ENCODE measurements around the gene AIFM3. TPM values are rescaled to one million over a fixed set of nuclear protein-coding genes. Genes with fewer than 3 reads are reported as not detected.

AIFM3 gene
- total RNA-seq, 1 donor from 2014 or later = 0.99 TPM

DNA sequence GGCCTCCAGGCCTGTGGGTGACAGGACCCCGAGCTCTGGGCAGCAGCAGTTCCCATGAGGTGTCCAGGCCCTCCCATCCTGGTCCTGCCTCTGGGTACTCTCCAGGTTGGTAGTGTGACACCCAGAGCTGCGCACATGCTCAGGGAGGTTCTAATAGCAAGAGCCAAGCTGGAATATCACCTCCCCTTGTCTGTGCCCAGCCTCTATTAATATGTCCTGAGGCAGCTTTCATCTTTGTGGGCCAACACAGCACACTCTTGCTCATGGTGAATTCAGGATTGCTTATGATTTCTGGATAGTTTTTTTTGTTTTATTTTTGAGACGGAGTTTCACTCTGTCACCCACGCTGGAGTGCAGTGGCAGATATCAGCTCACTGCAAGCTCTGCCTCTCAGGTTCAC, 51.3 kb downstream of the AIFM3 start:
- TF ChIP-seq, protein P1, sequence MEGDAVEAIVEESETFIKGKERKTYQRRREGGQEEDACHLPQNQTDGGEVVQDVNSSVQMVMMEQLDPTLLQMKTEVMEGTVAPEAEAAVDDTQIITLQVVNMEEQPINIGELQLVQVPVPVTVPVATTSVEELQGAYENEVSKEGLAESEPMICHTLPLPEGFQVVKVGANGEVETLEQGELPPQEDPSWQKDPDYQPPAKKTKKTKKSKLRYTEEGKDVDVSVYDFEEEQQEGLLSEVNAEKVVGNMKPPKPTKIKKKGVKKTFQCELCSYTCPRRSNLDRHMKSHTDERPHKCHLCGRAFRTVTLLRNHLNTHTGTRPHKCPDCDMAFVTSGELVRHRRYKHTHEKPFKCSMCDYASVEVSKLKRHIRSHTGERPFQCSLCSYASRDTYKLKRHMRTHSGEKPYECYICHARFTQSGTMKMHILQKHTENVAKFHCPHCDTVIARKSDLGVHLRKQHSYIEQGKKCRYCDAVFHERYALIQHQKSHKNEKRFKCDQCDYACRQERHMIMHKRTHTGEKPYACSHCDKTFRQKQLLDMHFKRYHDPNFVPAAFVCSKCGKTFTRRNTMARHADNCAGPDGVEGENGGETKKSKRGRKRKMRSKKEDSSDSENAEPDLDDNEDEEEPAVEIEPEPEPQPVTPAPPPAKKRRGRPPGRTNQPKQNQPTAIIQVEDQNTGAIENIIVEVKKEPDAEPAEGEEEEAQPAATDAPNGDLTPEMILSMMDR (IDR thresholded peaks at IDR 0.05) = no peak
- Mint-ChIP-seq H3K9me3 (ENCODE audit: unreplicated experiment) (no peaks in the 10 kb centered on the region), H3K27me3 (ENCODE audit: unreplicated experiment) (no peaks in the 10 kb centered on the region), H3K36me3 (ENCODE audit: unreplicated experiment) (no peaks in the 10 kb centered on the region), H3K27ac (ENCODE audit: unreplicated experiment) (no peak overlapping the region), H3K4me3 (ENCODE audit: unreplicated experiment) (no peak overlapping the region), H3K4me1 (ENCODE audit: unreplicated experiment) (peaks cover 31% of the 10 kb centered on the region)
- no peak for DNase-seq (ENCODE audit: extremely low spot score, unreplicated experiment)

DNA sequence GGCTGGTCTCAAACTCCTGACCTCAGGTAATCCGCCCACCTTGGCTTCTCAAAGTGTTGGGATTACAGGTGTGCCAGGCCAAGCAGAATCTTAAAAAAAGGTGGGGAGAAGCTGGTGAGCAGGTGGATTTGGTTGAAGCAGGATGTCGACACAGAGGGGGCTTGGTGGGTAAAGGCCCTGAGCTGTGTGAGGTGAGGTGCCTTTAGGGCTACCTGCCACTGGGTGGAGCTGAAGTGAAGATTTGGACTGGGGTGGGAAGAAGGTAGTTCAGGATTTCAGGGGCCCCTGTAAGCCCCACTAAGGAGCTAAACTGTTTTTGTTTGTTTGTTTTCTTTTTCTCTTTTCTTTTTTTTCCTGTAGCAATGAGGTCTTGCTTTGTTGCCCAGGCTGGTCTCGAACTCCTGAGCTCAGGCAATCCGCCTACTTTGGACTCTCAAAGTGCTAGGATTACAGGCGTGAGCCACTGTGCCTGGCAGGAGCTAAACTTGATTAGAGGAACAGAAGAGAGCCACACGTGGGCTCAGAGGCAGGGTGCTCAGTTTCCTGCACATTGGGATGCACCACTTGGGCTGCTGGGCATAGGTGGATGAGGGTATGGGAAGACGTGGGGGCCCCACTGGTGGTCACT, 53.9 kb downstream of the AIFM3 start:
- H3K4me3 Mint-ChIP-seq (ENCODE audit: unreplicated experiment) = no peak overlapping the region
- H3K9me3 Mint-ChIP-seq (ENCODE audit: unreplicated experiment) = no peaks in the 10 kb centered on the region
- H3K36me3 Mint-ChIP-seq (ENCODE audit: unreplicated experiment) = no peaks in the 10 kb centered on the region
- DNase-seq (ENCODE audit: extremely low spot score, unreplicated experiment) = no peak
- H3K4me1 Mint-ChIP-seq (ENCODE audit: unreplicated experiment) = peaks cover 9% of the 10 kb centered on the region
- H3K27ac Mint-ChIP-seq (ENCODE audit: unreplicated experiment) = no peak overlapping the region
- TF ChIP-seq, protein P1 (IDR thresholded peaks at IDR 0.05) = peak; percentile 49
- no peaks in the 10 kb centered on the region for H3K27me3 Mint-ChIP-seq (ENCODE audit: unreplicated experiment)

DNA sequence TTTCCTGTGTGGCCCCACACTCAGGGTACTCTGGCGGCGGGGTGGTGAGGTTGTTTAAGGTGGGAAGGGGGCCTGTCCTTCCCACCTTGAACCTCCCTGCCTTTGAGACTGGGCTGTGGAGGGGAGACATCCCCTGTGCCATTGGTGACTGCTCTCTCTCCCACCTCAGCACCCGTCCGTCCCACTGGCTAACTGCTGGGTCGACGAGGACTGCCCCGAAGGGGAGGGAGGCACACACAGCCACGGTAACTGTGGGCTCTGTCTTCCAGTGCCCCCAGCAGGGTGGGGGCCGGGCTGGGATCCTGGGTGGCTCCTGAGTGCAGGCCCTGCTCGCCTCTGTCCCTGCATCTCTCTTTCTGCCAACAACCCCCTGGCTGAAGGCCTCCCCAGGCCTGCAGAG, 55.5 kb downstream of the AIFM3 start:
- Mint-ChIP-seq H3K9me3 (ENCODE audit: unreplicated experiment) (no peaks in the 10 kb centered on the region), H3K27ac (ENCODE audit: unreplicated experiment) (no peak overlapping the region), H3K27me3 (ENCODE audit: unreplicated experiment) (no peaks in the 10 kb centered on the region), H3K4me1 (ENCODE audit: unreplicated experiment) (peaks cover 8% of the 10 kb centered on the region), H3K36me3 (ENCODE audit: unreplicated experiment) (no peaks in the 10 kb centered on the region), H3K4me3 (ENCODE audit: unreplicated experiment) (no peak overlapping the region)
- no peak for DNase-seq (ENCODE audit: extremely low spot score, unreplicated experiment)
- TF ChIP-seq, protein P1 (IDR thresholded peaks at IDR 0.05) = no peak

DNA sequence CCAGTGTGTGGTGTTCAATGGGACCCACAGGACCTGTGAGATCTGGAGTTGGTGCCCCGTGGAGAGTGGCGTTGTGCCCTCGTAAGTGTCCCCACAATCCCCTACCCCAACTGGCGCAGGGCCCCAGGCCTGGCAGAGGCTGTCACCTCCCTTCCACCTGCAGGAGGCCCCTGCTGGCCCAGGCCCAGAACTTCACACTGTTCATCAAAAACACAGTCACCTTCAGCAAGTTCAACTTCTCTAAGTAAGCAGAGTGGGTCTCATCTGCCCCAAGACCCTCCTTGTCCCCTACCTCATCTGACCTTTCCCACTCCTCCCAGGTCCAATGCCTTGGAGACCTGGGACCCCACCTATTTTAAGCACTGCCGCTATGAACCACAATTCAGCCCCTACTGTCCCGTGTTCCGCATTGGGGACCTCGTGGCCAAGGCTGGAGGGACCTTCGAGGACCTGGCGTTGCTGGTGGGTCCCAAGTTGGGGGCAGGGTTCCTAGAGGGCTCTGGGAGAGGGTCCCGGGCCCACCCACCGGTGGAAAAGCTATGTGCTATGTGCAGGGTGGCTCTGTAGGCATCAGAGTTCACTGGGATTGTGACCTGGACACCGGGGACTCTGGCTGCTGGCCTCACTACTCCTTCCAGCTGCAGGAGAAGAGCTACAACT, 56.0 kb downstream of the AIFM3 start:
- no peaks in the 10 kb centered on the region for H3K9me3 Mint-ChIP-seq (ENCODE audit: unreplicated experiment)
- no peak overlapping the region for H3K27ac Mint-ChIP-seq (ENCODE audit: unreplicated experiment)
- peaks cover 12% of the 10 kb centered on the region for H3K4me1 Mint-ChIP-seq (ENCODE audit: unreplicated experiment)
- no peaks in the 10 kb centered on the region for H3K36me3 Mint-ChIP-seq (ENCODE audit: unreplicated experiment)
- TF ChIP-seq, protein P1 (IDR thresholded peaks at IDR 0.05) = no peak
- H3K4me3 Mint-ChIP-seq (ENCODE audit: unreplicated experiment) = no peak overlapping the region
- H3K27me3 Mint-ChIP-seq (ENCODE audit: unreplicated experiment) = no peaks in the 10 kb centered on the region
- no peak for DNase-seq (ENCODE audit: extremely low spot score, unreplicated experiment)

DNA sequence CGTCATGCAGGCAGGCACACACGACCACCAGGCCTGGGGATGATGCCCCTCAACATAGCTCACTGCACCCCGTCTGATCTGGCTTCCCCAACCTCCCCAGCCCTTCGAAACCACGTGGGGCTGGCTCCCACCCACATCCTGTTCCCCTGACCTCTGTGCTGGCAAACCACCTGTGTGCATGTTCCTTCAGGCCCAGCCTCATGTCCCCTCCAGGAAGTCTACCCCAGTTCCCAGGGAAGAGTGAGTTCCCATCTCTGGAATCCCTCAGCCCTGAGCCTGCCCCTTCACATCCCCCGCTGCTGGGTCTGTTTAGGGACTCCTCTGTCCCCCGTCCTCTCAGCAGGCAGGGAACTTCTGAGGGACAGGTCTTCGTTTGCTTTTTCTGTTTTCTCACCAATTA, 58.2 kb downstream of the AIFM3 start:
- Mint-ChIP-seq H3K4me1 (ENCODE audit: unreplicated experiment) (peaks cover 17% of the 10 kb centered on the region), H3K9me3 (ENCODE audit: unreplicated experiment) (no peaks in the 10 kb centered on the region), H3K27ac (ENCODE audit: unreplicated experiment) (no peak overlapping the region), H3K36me3 (ENCODE audit: unreplicated experiment) (no peaks in the 10 kb centered on the region), H3K27me3 (ENCODE audit: unreplicated experiment) (no peaks in the 10 kb centered on the region), H3K4me3 (ENCODE audit: unreplicated experiment) (no peak overlapping the region)
- TF ChIP-seq, protein P1 (IDR thresholded peaks at IDR 0.05) = no peak
- no peak for DNase-seq (ENCODE audit: extremely low spot score, unreplicated experiment)

Measured in osteocyte (in vitro differentiated cells).